SH-SY5Y (cell line): ENCODE results near the gene PRRC2A.

ENCODE experiments used
- GATA2 ChIP-seq: IDR thresholded peaks from 2 replicates; pipeline ENCODE4 v1.6.1; 2011; ENCODE audit warnings: mild to moderate bottlenecking, low read depth, low read length
- GATA3 ChIP-seq: IDR thresholded peaks from 2 replicates; pipeline ENCODE4 v1.6.1; 2011; ENCODE audit warnings: low read depth, mild to moderate bottlenecking, low read length, moderate library complexity

- TF ChIP-seq GATA2: no peak
- no peak for TF ChIP-seq GATA3
Measured at GRCh38 chr6:31666337-31666965, 45.9 kb downstream of the PRRC2A start.
